B cell (primary cell): ENCODE data around the gene TCERG1L. TPM values are rescaled to one million over a fixed set of nuclear protein-coding genes. Genes with fewer than 3 reads are reported as not detected.

Experiments
- ATAC-seq: fragments of 200-7000 bp; cut with Tn5 transposase; one replicate; pipeline ENCODE4 v1.10.0; 2021; ENCODE audit warnings: low read depth, mild to moderate bottlenecking, moderate number of reproducible peaks, moderate library complexity
- CTCF ChIA-PET: fragments of 350-600 bp; sonication (Branson Sonifier 250); formaldehyde crosslinking; loops from one replicate; lab custom pipeline; 2021; ENCODE audit warnings: antibody characterized with exemption, inconsistent platforms; lab: Charles Lee
- POLR2A ChIA-PET: fragments of 350-600 bp; sonication (Branson Sonifier 250); formaldehyde crosslinking; loops from one replicate; lab custom pipeline; 2021; ENCODE audit warnings: antibody characterized with exemption; lab: Charles Lee
- DNase-seq: peaks from one replicate; pipeline ENCODE4 v3.0.0; 2013
- H2AFZ ChIP-seq: 2 replicates; pipeline ENCODE4 v1.6.1; 2012; ENCODE audit warnings: mild to moderate bottlenecking, low read depth, low read length; ENCODE audit not compliant: insufficient read depth, poor library complexity, severe bottlenecking
- H3K27ac ChIP-seq, 2 donors: 1 replicate in 1 of 2; 2 replicates in 1 of 2; pipeline ENCODE4 v1.5.1; 2012 to 2013; ENCODE audit warnings: low read length in 2 of 2, mild to moderate bottlenecking in 2 of 2, moderate library complexity in 1 of 2
- H3K27me3 ChIP-seq, 4 experiments: fragments of 200-600 bp in 1 of 4; sonication (generic) in 1 of 4; replicated peaks in 1 of 4; 1 replicate in 2 of 4; 2 replicates in 2 of 4; pipeline versions ENCODE4 v1.6.1 to v1.7.0; 2013 to 2016; ENCODE audit warnings: low read length in 3 of 4, mild to moderate bottlenecking in 2 of 4, mixed read lengths in 1 of 4, moderate library complexity in 1 of 4; ENCODE audit not compliant: insufficient read depth in 4 of 4, control insufficient read depth in 3 of 4; ENCODE audit errors: control extremely low read depth in 1 of 4
- H3K36me3 ChIP-seq, 2 experiments: replicated peaks in 1 of 2; 1 replicate in 1 of 2; 2 replicates in 1 of 2; pipeline versions ENCODE4 v1.6.1 to v1.7.1; 2013; ENCODE audit warnings: low read length in 1 of 2; ENCODE audit not compliant: insufficient read depth in 2 of 2, control insufficient read depth in 1 of 2; ENCODE audit errors: control extremely low read depth in 1 of 2, extremely low read depth in 1 of 2
- H3K4me1 ChIP-seq, 2 donors: fragments of 200-600 bp in 1 of 2; sonication (generic) in 1 of 2; 1 replicate in 1 of 2; 2 replicates in 1 of 2; pipeline versions ENCODE4 v1.5.1 to v1.6.1; 2013 to 2017; ENCODE audit warnings: low read length in 2 of 2; ENCODE audit not compliant: control insufficient read depth in 2 of 2, insufficient read depth in 2 of 2
- H3K4me2 ChIP-seq: replicated peaks from 2 replicates; pipeline ENCODE3; 2012; ENCODE audit warnings: mild to moderate bottlenecking, low read depth, low read length; ENCODE audit not compliant: poor library complexity, severe bottlenecking
- H3K4me3 ChIP-seq, 5 experiments: fragments of 200-600 bp in 1 of 5; sonication (generic) in 1 of 5; 1 replicate in 3 of 5; 2 replicates in 2 of 5; pipeline versions ENCODE4 v1.5.1 to v1.7.0; 2011 to 2016; ENCODE audit warnings: low read length in 4 of 5, mild to moderate bottlenecking in 4 of 5, low read depth in 2 of 5, control low read depth in 1 of 5, moderate library complexity in 1 of 5; ENCODE audit not compliant: insufficient read depth in 1 of 5; ENCODE audit errors: control extremely low read depth in 1 of 5, extremely low read depth in 1 of 5
- H3K79me2 ChIP-seq: fragments of 200-600 bp; sonication (generic); one replicate; pipeline ENCODE4 v1.6.0; 2016; ENCODE audit warnings: low read length; ENCODE audit not compliant: control insufficient read depth, insufficient read depth
- H3K9ac ChIP-seq: fragments of 200-600 bp; sonication (generic); 2 replicates; pipeline ENCODE4 v1.6.1; 2017; ENCODE audit warnings: mild to moderate bottlenecking, low read length, moderate library complexity
- H3K9me3 ChIP-seq, 3 donors: one replicate each; pipeline versions ENCODE4 v1.6.1 to v1.7.1; 2013; ENCODE audit warnings: low read length in 2 of 3; ENCODE audit not compliant: control insufficient read depth in 2 of 3, insufficient read depth in 1 of 3; ENCODE audit errors: control extremely low read depth in 1 of 3
- H4K20me1 ChIP-seq: 2 replicates; pipeline ENCODE4 v1.6.0; 2012; ENCODE audit warnings: mild to moderate bottlenecking, low read length; ENCODE audit not compliant: insufficient read depth, control insufficient read depth, poor library complexity, severe bottlenecking
- H3K27ac Mint-ChIP-seq: one replicate; pipeline ENCODE4 v1.8.0; 2021; ENCODE audit warnings: mixed read lengths
- H3K27me3 Mint-ChIP-seq: one replicate; pipeline ENCODE4 v1.8.0; 2021; ENCODE audit warnings: mixed read lengths
- H3K4me1 Mint-ChIP-seq: one replicate; pipeline ENCODE4 v1.8.0; 2021; ENCODE audit warnings: mixed read lengths
- H3K4me3 Mint-ChIP-seq: one replicate; pipeline ENCODE4 v1.8.0; 2021; ENCODE audit warnings: mixed read lengths
- H3K9me3 Mint-ChIP-seq: one replicate; pipeline ENCODE4 v1.8.0; 2022; ENCODE audit warnings: mixed read lengths; ENCODE audit not compliant: insufficient read depth
- CTCF ChIP-seq: fragments of 200-600 bp; IDR thresholded peaks from one replicate; pipeline ENCODE4 v1.8.0; 2022; ENCODE audit warnings: antibody characterized with exemption, mild to moderate bottlenecking
- EZH2 ChIP-seq: IDR thresholded peaks from 2 replicates; pipeline ENCODE4 v1.6.1; 2012; ENCODE audit warnings: borderline replicate concordance, low read depth, mild to moderate bottlenecking, moderate library complexity, low read length; ENCODE audit not compliant: insufficient read depth, poor library complexity, severe bottlenecking
- WGBS: methylation state at CpG from one replicate; pipeline ENCODE4 v1.1.5; 2013; ENCODE audit warnings: missing lambda C conversion rate; ENCODE audit not compliant: insufficient coverage; 5-methylcytosine and 5-hydroxymethylcytosine counted together
- intact Hi-C: fragments of 100-400 bp; cut with micrococcal nuclease; formaldehyde crosslinking; loops from one replicate; pipeline ENCODE4 v1.10.0; 2022
- polyA plus RNA-seq: library from polyadenylated mRNA; depleted of rRNA; stranded (reverse); fragments of >200 nt; gene quantifications from 2 replicates; pipeline ENCODE4 v1.2.3, GENCODE V29; 2012
- total RNA-seq, 2 donors: library from RNA; stranded (reverse); fragments of 120-200 nt in 1 of 2; gene quantifications; 1 replicate in 1 of 2; 2 replicates in 1 of 2; pipeline versions ENCODE4 v1.2.3 to v1.2.4, GENCODE V29; 2013 to 2022

TCERG1L gene
- total and polyA plus RNA-seq, 2 donors (not counting 1 experiment from before 2014, with no cell fraction given), result 0.10 TPM; not detected in 1

- no peak for ATAC-seq
These were observed 182.0 kb downstream of the TCERG1L start for GRCh38 chr10:131129544-131129943.

GRCh38 chr10:131128731-131129130, 182.8 kb downstream of the TCERG1L start:
- WGBS, result 45% methylated on average over 5 of the region's 8 CpGs
- H3K27me3 Mint-ChIP-seq, result no peaks in the 10 kb centered on the region
- no peak overlapping the region for H3K4me3 Mint-ChIP-seq
- TF ChIP-seq CTCF (no peak), EZH2 (no peak)
- H3K27ac Mint-ChIP-seq, result no peak overlapping the region
- DNase-seq (no peak), ATAC-seq (no peak)
- Histone ChIP-seq H3K79me2 (no peaks in the 10 kb centered on the region), H3K4me1 (no peaks in the 10 kb centered on the region), H3K4me2 (no peak overlapping the region), H2AFZ (no peak overlapping the region), H3K9ac (no peak overlapping the region), H3K36me3 (no peaks in the 10 kb centered on the region), H3K27me3 (no peaks in the 10 kb centered on the region), H3K4me3 (no peak overlapping the region), H3K27ac (no peak overlapping the region), H3K9me3 (peaks cover 0 to 37% (median 0%) of the 10 kb centered on the region in 3 donors), H4K20me1 (no peaks in the 10 kb centered on the region)
- ChIA-PET CTCF (no interaction called here), POLR2A (no interaction called here)
- peaks cover 3% of the 10 kb centered on the region for H3K9me3 Mint-ChIP-seq
- no peaks in the 10 kb centered on the region for H3K4me1 Mint-ChIP-seq
- intact Hi-C loops, result no loop called here

More at GRCh38 chr10:131129544-131129943, 182.0 kb downstream of the TCERG1L start:
- H3K4me2 ChIP-seq, result no peak overlapping the region
- ChIA-PET POLR2A (no interaction called here), CTCF (no interaction called here)
- no peaks in the 10 kb centered on the region for H3K36me3 ChIP-seq
- Mint-ChIP-seq H3K27ac (no peak overlapping the region), H3K9me3 (peaks cover 3% of the 10 kb centered on the region), H3K4me1 (no peaks in the 10 kb centered on the region), H3K4me3 (no peak overlapping the region), H3K27me3 (no peaks in the 10 kb centered on the region)
- H3K9me3 ChIP-seq, result peaks cover 0 to 34% (median 0%) of the 10 kb centered on the region in 3 donors
- no peaks in the 10 kb centered on the region for H4K20me1 ChIP-seq
- no CpG with 5 or more reads among the region's 6 CpGs for WGBS
- DNase-seq, result no peak
- no peak for TF ChIP-seq EZH2
- no peak for TF ChIP-seq CTCF
- H3K4me3 ChIP-seq, result no peak overlapping the region
- no peak overlapping the region for H3K27ac ChIP-seq
- no peaks in the 10 kb centered on the region for H3K4me1 ChIP-seq
- H3K9ac ChIP-seq, result no peak overlapping the region
- intact Hi-C loops, result no loop called here
- no peak overlapping the region for H2AFZ ChIP-seq
- no peaks in the 10 kb centered on the region for H3K27me3 ChIP-seq
- no peaks in the 10 kb centered on the region for H3K79me2 ChIP-seq
